Colonic mucosa (tissue), 4 donors: ENCODE measurements around the gene HEG1. TPM values are rescaled to one million over a fixed set of nuclear protein-coding genes. Genes with fewer than 3 reads are reported as not detected.
"Not testable (repeated sequence)": the region's sequence is repeated elsewhere in the genome, so short reads cannot be mapped to it uniquely, and the experiment has no call there.

ENCODE experiments used
- DNase-seq: peaks from one replicate; pipeline ENCODE4 v3.0.0-alpha.2; 2020
- H3K27ac ChIP-seq: fragments of 200-600 bp; one replicate; pipeline ENCODE4 v1.8.0; 2021
- H3K27me3 ChIP-seq: fragments of 200-600 bp; one replicate; pipeline ENCODE4 v1.8.0; 2021
- H3K36me3 ChIP-seq: fragments of 200-600 bp; one replicate; pipeline ENCODE4 v1.8.0; 2021
- H3K4me1 ChIP-seq: fragments of 200-600 bp; one replicate; pipeline ENCODE4 v1.8.0; 2021; ENCODE audit warnings: mild to moderate bottlenecking
- H3K4me3 ChIP-seq: fragments of 200-600 bp; one replicate; pipeline ENCODE4 v1.8.0; 2021
- H3K9ac ChIP-seq, 2 donors: one replicate each; pipeline ENCODE4 v1.7.0; 2013; ENCODE audit warnings: control low read depth in 2 of 2, low read depth in 2 of 2, low read length in 2 of 2
- H3K9me3 ChIP-seq: fragments of 200-600 bp; one replicate; pipeline ENCODE4 v1.8.0; 2021
- CTCF ChIP-seq: fragments of 200-600 bp; IDR thresholded peaks from one replicate; pipeline ENCODE4 v1.8.0; 2022; ENCODE audit warnings: antibody characterized with exemption, mild to moderate bottlenecking
- intact Hi-C: fragments of 100-400 bp; cut with DNase I; formaldehyde crosslinking; loops from one replicate; pipeline ENCODE4 v1.14.1; 2022
- total RNA-seq, 2 donors: library from RNA; stranded (reverse); fragmentation: NEBNext Ultra II Directional in 1 of 2; extraction: Animal tissue kit (Norgen Biotek cat#: 25700) in 1 of 2; gene quantifications; one replicate each; pipeline ENCODE4 v1.2.1, GENCODE V29; 2021
- donor health status: healthy.
- donor health status: DM: no; HTN: no; CAD: no.
- donor health status: DM: no; HTN: no; CAD: no.

The HEG1 gene
- total RNA-seq, 2 donors from 2014 or later = 5.1 to 10.7 TPM

GRCh38 chr3:124960698-124961097 lies 95.1 kb downstream of the HEG1 start:
- no peaks in the 10 kb centered on the region for H3K9me3 ChIP-seq
- no peak for DNase-seq
- no peaks in the 10 kb centered on the region for H3K27me3 ChIP-seq
- H3K36me3 ChIP-seq = no peaks in the 10 kb centered on the region
- intact Hi-C loops = no loop called here
- H3K27ac ChIP-seq = peak overlapping the region; percentile 15
- no peak overlapping the region for H3K4me3 ChIP-seq
- no peaks in the 10 kb centered on the region for H3K4me1 ChIP-seq
- no peak for TF ChIP-seq CTCF
- H3K9ac ChIP-seq = no peak overlapping the region

GRCh38 chr3:124960105-124960504 lies 95.7 kb downstream of the HEG1 start:
- Histone ChIP-seq H3K9ac (no peak overlapping the region), H3K9me3 (no peaks in the 10 kb centered on the region), H3K27ac (no peak overlapping the region), H3K27me3 (no peaks in the 10 kb centered on the region), H3K36me3 (no peaks in the 10 kb centered on the region), H3K4me1 (no peaks in the 10 kb centered on the region), H3K4me3 (no peak overlapping the region)
- no peak for TF ChIP-seq CTCF
- no peak for DNase-seq
- intact Hi-C loops = no loop called here

- H3K9me3 ChIP-seq, H3K4me3 ChIP-seq, H3K4me1 ChIP-seq, H3K27ac ChIP-seq, H3K9ac ChIP-seq, DNase-seq, H3K36me3 ChIP-seq, H3K27me3 ChIP-seq, intact Hi-C loops: not testable (repeated sequence)
Measured at GRCh38 chr3:124957951-124958350, 97.8 kb downstream of the HEG1 start.

GRCh38 chr3:124952282-124952855 lies 103.4 kb downstream of the HEG1 start:
- no peak for DNase-seq
- peak overlapping the region; percentile 69 for H3K27ac ChIP-seq

GRCh38 chr3:124951511-124952281 lies 104.1 kb downstream of the HEG1 start:
- Histone ChIP-seq H3K9ac (no peak overlapping the region), H3K27me3 (no peaks in the 10 kb centered on the region), H3K36me3 (no peaks in the 10 kb centered on the region), H3K27ac (peak overlapping the region; percentile 69), H3K9me3 (no peaks in the 10 kb centered on the region), H3K4me1 (no peaks in the 10 kb centered on the region), H3K4me3 (no peak overlapping the region)
- TF ChIP-seq CTCF = no peak
- DNase-seq = peak; percentile 76
- intact Hi-C loops = no loop called here

More at GRCh38 chr3:124952282-124952855, 103.4 kb downstream of the HEG1 start:
- intact Hi-C loops = no loop called here
- Histone ChIP-seq H3K27me3 (no peaks in the 10 kb centered on the region), H3K9me3 (no peaks in the 10 kb centered on the region), H3K36me3 (no peaks in the 10 kb centered on the region), H3K9ac (no peak overlapping the region), H3K4me3 (no peak overlapping the region), H3K4me1 (no peaks in the 10 kb centered on the region)
- TF ChIP-seq CTCF = no peak

GRCh38 chr3:124950026-124950425 lies 105.8 kb downstream of the HEG1 start:
- Histone ChIP-seq H3K27ac (no peak overlapping the region), H3K27me3 (no peaks in the 10 kb centered on the region), H3K4me3 (no peak overlapping the region), H3K36me3 (no peaks in the 10 kb centered on the region), H3K4me1 (no peaks in the 10 kb centered on the region), H3K9ac (no peak overlapping the region), H3K9me3 (no peaks in the 10 kb centered on the region)
- intact Hi-C loops = no loop called here
- no peak for TF ChIP-seq CTCF
- no peak for DNase-seq
